ENCODE measurements around the gene WDFY4. TPM values are rescaled to one million over a fixed set of nuclear protein-coding genes. Genes with fewer than 3 reads are reported as not detected.

The WDFY4 gene
- total RNA-seq, 1 donor from 2014 or later: 6.4 TPM

GRCh38 chr10:48729941-48730457 is 45.3 kb downstream of the WDFY4 start:
- Histone ChIP-seq H3K4me1 (no peaks in the 10 kb centered on the region), H3K36me3 (no peaks in the 10 kb centered on the region), H3K27me3 (no peaks in the 10 kb centered on the region), H3K27ac (no peak overlapping the region), H3K9me3 (no peaks in the 10 kb centered on the region), H3K4me3 (no peak overlapping the region)
- DNase-seq (ENCODE audit: extremely low spot score in 2 of 2): peak; percentile 75 to 88
- intact Hi-C loops (cut with DNase I): no loop called here
- no peak for TF ChIP-seq POLR2A (IDR thresholded peaks at IDR 0.05)
- no peak for TF ChIP-seq CTCF (IDR thresholded peaks at IDR 0.05)
- TF ChIP-seq POLR2AphosphoS5 (IDR thresholded peaks at IDR 0.05; ENCODE audit: insufficient read depth in 1 of 2, low read depth in 1 of 2): no peak

GRCh38 chr10:48731141-48731540 is 46.5 kb downstream of the WDFY4 start:
- Histone ChIP-seq H3K4me3 (no peak overlapping the region), H3K36me3 (no peaks in the 10 kb centered on the region), H3K9me3 (no peaks in the 10 kb centered on the region), H3K4me1 (no peaks in the 10 kb centered on the region), H3K27ac (no peak overlapping the region), H3K27me3 (no peaks in the 10 kb centered on the region)
- peak; percentile 60 to 72 for DNase-seq (ENCODE audit: extremely low spot score in 2 of 2)
- intact Hi-C loops (cut with DNase I): no loop called here
- TF ChIP-seq POLR2AphosphoS5 (IDR thresholded peaks at IDR 0.05; ENCODE audit: insufficient read depth in 1 of 2, low read depth in 1 of 2) (no peak), POLR2A (IDR thresholded peaks at IDR 0.05) (no peak), CTCF (IDR thresholded peaks at IDR 0.05) (no peak)

GRCh38 chr10:48731654-48732053 is 47.0 kb downstream of the WDFY4 start:
- Histone ChIP-seq H3K27ac (no peak overlapping the region), H3K9me3 (no peaks in the 10 kb centered on the region), H3K4me1 (no peaks in the 10 kb centered on the region), H3K27me3 (no peaks in the 10 kb centered on the region), H3K4me3 (no peak overlapping the region), H3K36me3 (no peaks in the 10 kb centered on the region)
- intact Hi-C loops (cut with DNase I): no loop called here
- TF ChIP-seq POLR2A (IDR thresholded peaks at IDR 0.05): no peak
- TF ChIP-seq CTCF (IDR thresholded peaks at IDR 0.05): no peak
- TF ChIP-seq POLR2AphosphoS5 (IDR thresholded peaks at IDR 0.05; ENCODE audit: insufficient read depth in 1 of 2, low read depth in 1 of 2): no peak
- peak; percentile 52 to 64 for DNase-seq (ENCODE audit: extremely low spot score in 2 of 2)

- intact Hi-C loops (cut with DNase I): no loop called here
- no peaks in the 10 kb centered on the region for H3K9me3 ChIP-seq
- TF ChIP-seq POLR2AphosphoS5 (IDR thresholded peaks at IDR 0.05; ENCODE audit: insufficient read depth in 1 of 2, low read depth in 1 of 2) (no peak), CTCF (IDR thresholded peaks at IDR 0.05) (no peak), POLR2A (IDR thresholded peaks at IDR 0.05) (no peak)
- H3K27ac ChIP-seq: no peak overlapping the region
- no peaks in the 10 kb centered on the region for H3K4me1 ChIP-seq
- no peak overlapping the region for H3K4me3 ChIP-seq
- DNase-seq (ENCODE audit: extremely low spot score in 2 of 2): peak; percentile 47 to 58
- H3K36me3 ChIP-seq: no peaks in the 10 kb centered on the region
- H3K27me3 ChIP-seq: no peaks in the 10 kb centered on the region
These were observed 48.7 kb downstream of the WDFY4 start for GRCh38 chr10:48733329-48733728.

GRCh38 chr10:48735836-48736390 is 51.2 kb downstream of the WDFY4 start:
- Histone ChIP-seq H3K27ac (no peak overlapping the region), H3K27me3 (no peaks in the 10 kb centered on the region), H3K9me3 (no peaks in the 10 kb centered on the region), H3K4me3 (no peak overlapping the region), H3K36me3 (no peaks in the 10 kb centered on the region), H3K4me1 (no peaks in the 10 kb centered on the region)
- TF ChIP-seq POLR2AphosphoS5 (IDR thresholded peaks at IDR 0.05; ENCODE audit: insufficient read depth in 1 of 2, low read depth in 1 of 2) (no peak), CTCF (IDR thresholded peaks at IDR 0.05) (no peak), POLR2A (IDR thresholded peaks at IDR 0.05) (no peak)
- intact Hi-C loops (cut with DNase I): no loop called here
- DNase-seq (ENCODE audit: extremely low spot score in 2 of 2): peak in 1 of 2 donors; percentile 72
